ENCODE results near the gene LRP5.

- TF ChIP-seq CTCF (IDR thresholded peaks at IDR 0.05): no peak
- no peak for TF ChIP-seq POLR2AphosphoS5 (IDR thresholded peaks at IDR 0.05; ENCODE audit: insufficient read depth in 1 of 2, low read depth in 1 of 2)
- TF ChIP-seq POLR2A (IDR thresholded peaks at IDR 0.05): no peak
These were observed 161.3 kb downstream of the LRP5 start for GRCh38 chr11:68473693-68474092.

All from vagina (tissue), 2 donors.